GM15510 (cell line): ENCODE measurements around the gene TBC1D14.

ENCODE experiments used
- POLR2A ChIP-seq: IDR thresholded peaks from 3 replicates; pipeline ENCODE4 v1.6.1; 2011; ENCODE audit warnings: borderline replicate concordance; ENCODE audit not compliant: insufficient read length; ENCODE audit errors: extremely low read depth

Gene TBC1D14

DNA sequence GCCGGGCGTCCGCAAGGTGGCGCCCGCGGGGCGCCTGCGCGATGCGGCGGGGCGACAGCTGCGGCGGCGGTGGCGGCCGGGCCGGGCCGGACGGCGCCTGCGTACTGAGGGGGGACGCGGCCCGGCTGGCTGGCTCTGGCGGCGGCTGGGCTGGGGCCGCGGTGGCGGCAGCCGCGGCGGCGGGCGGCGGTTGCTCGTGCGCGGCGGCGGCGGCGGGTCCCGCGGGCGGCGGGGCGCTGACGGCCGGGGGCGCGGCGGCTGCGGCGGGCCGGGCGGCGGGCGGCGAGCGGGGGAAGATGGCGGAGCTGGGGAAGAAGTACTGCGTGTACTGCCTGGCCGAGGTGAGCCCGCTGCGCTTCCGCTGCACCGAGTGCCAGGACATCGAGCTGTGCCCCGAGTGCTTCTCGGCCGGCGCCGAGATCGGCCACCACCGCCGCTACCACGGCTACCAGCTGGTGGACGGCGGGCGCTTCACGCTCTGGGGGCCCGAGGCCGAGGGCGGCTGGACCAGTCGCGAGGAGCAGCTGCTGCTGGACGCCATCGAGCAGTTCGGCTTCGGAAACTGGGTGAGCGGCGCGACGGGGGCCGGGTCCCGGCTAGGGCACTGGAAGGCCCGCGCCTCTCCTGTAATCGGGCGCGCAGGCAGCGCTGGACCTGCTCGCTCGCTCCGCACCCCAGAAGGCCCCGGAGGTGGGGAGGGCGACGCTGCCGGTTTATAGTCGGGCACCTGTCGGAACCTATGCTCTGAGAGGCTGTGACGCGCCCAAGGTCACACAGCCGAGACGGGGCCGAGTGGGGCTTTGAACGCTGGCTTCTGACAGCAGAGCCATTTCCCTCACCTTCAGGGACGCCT lies 133.9 kb downstream of the TBC1D14 start, which contains the start of gene TADA2B:
Gene TADA2B (plus strand): TSS at position 89 of the 853 bp plus-strand sequence. CDS start 208 bp downstream, at position 297.
- peak; percentile 51 for TF ChIP-seq POLR2A

DNA sequence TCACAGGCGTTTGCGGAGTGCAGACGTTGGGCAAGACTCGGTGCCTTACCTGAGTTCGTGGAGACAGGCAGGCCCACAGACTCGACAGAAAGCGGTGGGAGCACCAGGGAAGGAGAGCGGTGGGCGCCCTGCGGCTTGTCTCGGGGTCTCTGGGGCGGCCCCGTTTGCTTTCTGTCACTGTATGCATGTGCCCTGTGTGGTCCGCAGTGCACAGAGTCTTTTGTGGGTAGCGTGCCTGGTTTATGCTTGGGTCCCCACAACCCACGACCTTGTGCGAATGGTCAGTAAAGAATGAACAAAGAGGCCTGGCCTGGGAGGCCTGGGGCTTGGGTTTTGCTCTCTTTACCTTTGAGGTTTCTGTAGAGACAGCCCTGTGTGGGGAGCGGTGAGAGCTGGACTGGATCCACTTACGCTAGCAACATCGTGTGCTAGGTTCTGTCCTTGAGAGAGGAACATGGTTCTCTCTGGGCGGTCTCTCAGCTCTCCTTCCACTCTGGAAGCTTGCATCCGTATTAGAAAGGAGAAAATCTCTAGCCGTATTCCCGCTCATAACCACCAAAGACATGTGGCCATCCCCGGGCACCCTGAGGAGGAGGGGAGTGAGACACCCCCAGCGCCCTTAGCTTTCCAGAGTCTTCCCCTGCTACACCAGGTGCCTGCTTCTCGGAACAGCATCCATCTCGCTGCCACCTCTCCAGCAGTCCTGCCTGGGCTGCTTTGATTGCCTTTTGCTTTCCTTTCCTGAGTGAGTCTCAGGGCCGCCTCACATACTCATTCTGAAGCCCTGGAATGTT lies 134.7 kb downstream of the TBC1D14 start:
- no peak for TF ChIP-seq POLR2A

DNA sequence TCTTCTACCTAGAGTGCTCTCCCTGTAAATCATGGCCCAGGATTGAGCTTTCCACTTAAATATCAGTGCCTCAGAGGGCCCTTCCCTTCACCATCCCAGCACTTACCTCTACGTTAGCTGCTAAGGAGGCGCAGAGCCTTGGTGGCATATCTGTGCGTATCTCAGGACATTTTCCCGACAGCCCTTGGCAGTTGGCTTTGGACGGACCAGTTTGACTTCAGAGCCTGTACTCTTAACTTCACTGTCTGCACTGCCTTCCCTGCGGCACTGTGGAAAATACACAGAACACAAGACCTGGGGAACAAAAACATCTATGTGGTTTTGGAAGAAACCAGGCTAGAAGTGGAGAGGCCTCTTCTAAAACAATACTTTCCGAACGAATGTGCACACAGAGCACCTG lies 135.9 kb downstream of the TBC1D14 start:
- no peak for TF ChIP-seq POLR2A

DNA sequence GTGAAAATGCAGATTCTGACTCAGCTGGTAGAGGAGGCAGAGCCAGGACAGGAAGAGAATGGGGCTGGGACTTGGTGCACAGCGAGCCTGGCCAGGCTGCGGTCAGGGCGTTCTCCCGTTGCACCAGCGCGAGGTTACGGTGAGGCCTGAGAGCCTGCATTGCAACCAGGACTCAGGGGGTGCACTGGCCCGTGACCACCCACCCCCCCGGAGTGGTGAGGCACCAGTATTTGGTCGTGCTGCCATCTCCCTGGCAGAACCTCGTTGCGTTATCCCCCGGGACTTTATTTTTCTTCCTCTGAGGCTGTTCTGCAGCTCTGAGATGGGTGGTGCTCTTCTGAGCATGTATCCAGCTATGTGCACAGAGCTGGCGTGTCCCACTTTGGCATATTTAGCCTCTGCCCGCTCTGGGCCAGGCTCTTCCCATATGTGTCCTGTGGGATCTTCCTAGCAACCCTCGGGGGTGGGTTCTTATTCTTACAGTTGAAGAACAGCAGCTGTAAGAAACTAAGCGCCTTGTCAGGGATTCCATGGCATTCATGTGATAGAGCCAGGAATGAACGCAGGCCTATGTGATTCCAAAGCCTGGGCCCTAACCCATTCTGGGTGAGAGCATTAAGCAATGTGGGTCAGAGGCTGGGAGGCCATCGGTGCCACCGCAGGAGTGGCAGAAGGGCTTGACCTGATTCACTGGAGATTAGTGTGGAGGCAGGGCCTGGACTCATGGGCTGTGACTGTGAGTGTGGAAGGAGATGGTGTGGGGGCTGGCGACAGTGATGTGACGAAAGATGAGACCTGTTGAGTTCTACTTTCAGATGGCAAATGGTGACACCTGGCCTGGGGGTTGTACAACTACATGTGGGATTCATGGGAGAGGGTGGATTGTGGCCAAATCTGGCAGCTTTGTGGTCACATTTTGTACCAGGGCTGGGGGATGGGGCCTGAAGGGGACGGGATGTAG lies 136.6 kb downstream of the TBC1D14 start:
- no peak for TF ChIP-seq POLR2A

DNA sequence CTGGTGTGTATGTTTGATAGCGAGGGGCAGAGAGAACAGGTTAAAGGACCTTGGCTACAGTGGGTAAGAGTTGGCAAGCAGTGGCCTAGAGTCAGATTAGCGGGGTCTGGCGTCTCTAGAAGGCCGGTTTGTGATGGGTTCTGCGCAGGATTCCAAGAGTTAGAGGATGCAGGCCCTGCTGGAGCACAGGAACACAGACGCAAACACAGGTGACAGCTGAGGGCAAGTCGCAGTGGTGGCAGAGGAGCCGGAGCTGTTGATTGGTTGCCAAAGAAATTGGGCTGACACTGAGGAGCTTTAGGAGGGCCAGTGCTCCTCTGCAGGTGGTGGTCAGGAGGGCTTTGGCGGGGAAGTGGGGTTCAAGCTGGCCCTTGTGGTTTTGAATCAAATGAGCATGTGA lies 137.3 kb downstream of the TBC1D14 start:
- no peak for TF ChIP-seq POLR2A

DNA sequence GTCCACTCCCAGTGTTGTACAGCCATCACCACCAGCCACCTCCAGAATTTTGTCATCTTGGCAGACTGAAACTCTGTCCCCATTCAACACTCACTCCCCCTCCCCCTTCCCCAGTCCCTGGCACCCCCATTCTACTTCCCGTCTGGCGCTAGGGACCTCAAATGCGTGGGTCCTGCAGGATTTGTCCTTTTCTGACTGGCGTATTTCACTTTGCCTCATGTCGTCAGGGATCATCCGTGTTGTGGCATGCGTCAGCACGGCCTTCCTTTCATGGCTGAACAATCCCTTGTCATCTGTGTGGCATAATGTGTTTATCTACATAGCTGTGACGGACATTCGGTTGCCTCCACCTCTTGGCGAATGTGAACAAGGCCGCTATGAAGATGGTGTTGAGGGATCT lies 139.0 kb downstream of the TBC1D14 start:
- no peak for TF ChIP-seq POLR2A

DNA sequence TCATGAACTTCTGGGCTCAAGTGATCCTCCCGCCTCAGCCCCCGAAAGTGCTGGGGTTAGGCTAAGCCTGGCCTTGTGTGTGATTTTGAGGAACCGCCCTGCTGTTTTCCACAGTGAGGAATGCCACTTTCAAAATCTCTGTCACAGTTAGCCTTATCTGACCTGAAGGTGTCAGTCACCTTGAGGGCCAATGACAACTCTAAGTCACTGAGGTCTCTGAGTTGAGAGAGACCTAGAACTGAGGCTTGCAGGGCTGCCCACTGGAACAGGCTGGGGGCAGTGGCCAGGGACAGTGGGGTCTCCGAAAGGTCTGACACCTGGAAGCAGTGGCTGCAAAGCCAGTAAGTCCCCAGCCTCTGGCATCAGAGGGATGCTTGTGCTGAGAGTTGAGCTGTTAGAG lies 139.7 kb downstream of the TBC1D14 start:
- no peak for TF ChIP-seq POLR2A

DNA sequence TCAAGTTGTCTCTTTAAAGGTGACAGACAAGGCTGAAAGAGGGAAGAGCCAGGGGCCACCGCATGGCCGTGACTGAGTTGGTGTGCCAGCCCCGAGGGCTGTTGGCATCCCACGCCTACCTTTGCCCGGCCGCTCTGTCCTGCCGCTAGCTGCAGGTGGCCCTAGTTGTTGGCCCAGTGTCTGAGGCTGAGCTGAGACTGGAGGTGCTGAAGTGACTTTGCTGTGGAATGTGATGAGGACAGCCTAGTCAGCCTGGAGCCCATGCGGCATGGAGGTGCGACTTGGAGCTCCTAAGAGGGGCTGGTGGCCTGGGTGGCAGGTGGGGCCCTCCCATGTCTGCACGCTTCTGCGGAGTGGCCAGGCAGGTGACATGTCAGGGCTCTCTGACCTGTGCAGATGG lies 140.1 kb downstream of the TBC1D14 start:
- no peak for TF ChIP-seq POLR2A

DNA sequence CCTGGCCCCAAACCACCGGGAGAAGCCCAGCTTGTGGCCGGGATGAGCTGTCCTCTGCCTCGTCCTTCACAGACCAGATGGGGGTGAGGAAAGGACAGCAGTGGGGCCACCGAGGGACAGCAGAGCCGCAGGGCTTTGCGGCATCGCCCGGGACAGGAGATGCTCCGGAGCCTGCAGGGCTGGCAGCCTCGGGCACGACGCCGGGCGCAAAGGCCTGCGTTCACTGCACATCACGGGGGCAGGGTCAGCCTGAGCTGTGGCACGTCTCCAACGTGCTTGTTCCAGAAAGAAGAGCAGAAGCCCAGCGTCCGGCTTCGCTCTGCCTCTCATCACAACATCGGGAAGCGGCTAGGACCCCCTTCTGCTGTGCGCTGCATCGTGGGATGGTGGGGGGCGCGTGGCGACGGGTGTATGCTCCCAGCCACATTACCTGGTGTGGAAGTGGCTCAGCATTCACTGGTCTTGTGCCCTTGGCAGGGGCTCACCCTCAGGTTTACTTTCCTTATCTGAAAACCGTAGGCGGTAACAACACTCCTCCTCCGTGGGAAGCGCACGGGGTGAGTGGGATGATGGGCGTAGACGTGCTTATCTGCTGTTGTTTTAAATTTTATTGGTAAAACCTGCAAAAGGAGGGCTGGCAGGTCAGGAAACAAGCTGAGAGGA lies 141.0 kb downstream of the TBC1D14 start:
- no peak for TF ChIP-seq POLR2A

DNA sequence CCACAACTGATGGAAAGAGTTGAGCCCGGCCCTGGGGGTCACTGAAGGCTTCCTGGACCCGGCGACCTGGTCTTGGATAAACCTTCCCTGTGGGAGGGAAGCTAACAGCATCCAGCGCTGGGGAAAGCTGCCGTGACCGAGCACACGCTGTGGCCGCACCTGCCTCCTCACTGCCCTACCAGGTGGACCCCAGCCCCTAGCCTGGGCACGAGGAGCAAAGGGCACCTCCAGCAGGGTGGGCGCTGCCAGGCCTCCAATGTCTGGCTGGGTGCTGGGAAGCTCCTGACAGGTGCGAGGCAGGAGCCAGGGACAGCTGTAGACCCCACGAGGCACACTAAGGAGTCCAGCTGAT lies 141.5 kb downstream of the TBC1D14 start:
- TF ChIP-seq POLR2A, result no peak

DNA sequence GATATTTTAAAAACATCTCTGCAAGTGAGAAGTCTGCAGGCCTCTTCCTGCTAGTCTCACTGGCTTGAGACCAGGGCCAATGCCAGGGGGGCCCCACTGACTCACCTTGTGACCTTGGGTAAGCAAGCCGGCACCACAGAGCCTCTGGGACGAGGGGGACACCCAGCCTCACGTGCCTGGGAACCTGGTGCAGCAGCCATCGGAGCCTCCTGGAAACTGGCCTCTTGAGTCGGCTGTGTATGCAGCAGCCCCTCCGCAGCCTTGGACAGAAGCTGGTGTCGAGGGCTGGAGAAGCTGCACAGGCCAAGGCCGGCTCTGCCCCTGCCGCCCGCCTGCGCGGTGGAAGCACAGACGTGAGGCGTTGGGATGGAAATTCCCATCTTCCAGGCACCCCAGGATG lies 142.3 kb downstream of the TBC1D14 start:
- TF ChIP-seq POLR2A, result no peak

DNA sequence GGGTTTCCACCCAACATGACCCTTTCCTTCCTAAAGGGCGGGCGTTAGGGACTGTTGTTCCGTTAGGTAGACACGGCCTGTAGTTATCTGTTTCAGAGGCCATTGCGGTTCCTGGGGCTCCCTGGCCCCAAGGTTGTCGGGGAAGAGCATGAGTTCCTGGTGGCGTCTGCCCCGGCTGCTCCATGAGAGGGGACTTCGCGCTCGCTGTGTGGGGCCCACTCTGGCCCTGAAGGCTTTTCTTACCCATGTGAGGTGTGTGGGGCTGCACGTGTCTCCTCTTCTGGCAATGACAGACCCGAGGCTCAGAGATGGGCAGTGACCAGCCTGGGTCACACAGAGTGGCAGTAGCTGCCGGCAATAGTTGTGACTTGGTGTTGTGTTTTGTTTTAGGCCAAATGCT lies 142.7 kb downstream of the TBC1D14 start:
- TF ChIP-seq POLR2A, result no peak

DNA sequence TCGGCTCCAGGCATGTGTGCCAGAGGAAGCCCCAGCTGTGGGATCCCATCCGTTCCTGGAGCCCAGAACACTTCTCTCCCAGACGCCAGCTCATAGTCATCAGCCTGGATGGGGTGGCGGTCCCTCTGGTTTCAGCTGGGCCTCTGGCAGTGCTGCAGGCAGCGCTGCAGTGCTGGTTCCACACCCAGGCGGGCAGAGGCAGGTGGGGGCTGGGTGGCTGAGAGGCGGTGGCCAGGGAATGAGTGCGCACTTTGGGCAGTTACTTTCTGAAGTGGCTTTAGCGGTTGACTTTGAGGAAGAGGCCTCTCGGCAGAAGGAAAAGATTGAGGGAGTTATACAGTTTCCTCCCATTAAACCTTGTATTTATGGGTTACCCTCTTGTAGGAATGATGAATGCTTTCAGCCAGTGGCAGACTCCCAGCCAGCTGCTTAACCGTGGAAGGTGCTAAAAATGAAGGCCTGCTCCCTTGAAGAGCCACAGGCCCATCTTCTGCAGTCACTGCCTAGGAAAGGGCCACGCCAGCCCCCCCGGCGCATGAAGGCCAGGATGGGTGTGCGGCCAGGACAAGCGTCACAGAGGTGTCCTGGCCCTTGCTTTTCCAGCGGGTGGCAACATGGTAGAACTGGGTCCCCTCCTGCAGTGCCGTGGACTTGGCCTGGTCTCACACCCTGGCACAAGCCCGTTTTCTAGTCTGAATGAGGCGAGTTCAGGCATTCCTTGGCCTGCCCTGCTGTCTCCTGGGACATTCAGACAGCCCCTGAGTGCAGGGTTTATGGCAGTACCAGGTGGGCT lies 143.5 kb downstream of the TBC1D14 start:
- no peak for TF ChIP-seq POLR2A

DNA sequence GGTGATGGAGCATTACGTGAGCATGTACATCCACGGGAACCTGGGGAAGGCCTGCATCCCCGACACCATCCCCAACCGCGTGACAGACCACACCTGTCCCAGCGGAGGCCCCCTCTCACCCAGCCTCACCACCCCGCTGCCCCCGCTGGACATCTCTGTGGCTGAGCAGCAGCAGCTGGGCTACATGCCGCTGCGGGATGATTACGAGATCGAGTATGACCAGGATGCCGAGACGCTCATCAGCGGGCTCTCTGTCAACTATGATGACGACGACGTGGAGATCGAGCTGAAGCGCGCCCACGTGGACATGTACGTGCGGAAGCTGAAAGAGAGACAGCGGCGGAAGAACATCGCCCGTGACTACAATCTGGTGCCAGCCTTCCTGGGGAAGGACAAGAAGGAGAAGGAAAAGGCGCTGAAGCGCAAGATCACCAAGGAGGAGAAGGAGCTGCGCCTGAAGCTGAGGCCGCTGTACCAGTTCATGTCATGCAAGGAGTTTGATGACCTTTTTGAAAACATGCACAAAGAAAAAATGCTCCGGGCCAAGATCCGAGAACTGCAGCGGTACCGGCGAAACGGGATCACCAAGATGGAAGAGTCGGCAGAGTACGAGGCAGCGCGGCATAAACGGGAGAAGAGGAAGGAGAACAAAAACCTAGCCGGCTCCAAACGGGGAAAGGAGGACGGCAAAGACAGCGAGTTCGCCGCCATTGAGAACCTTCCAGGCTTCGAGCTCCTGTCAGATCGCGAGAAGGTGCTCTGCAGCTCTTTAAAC lies 144.7 kb downstream of the TBC1D14 start:
- TF ChIP-seq POLR2A, result no peak
